CD8-positive, alpha-beta memory T cell (primary cell): ENCODE data around the gene HGFAC. TPM values are rescaled to one million over a fixed set of nuclear protein-coding genes. Genes with fewer than 3 reads are reported as not detected.

ENCODE experiments used
- CTCF ChIA-PET: fragments of 350-600 bp; sonication (Branson Sonifier 250); formaldehyde crosslinking; loops from one replicate; lab custom pipeline; 2021; ENCODE audit warnings: antibody characterized with exemption; lab: Charles Lee
- POLR2A ChIA-PET: fragments of 350-600 bp; sonication (Branson Sonifier 250); formaldehyde crosslinking; loops from one replicate; lab custom pipeline; 2021; ENCODE audit warnings: antibody characterized with exemption; lab: Charles Lee
- DNase-seq, 5 donors: peaks; one replicate each; pipeline versions ENCODE4 v3.0.0 to v3.0.0-alpha.2; 2020 to 2022; ENCODE audit warnings: mixed read lengths in 1 of 5
- H3K27ac ChIP-seq: one replicate; pipeline ENCODE4 v1.7.0; 2013; ENCODE audit warnings: low read depth, mild to moderate bottlenecking, low read length, moderate library complexity
- H3K27me3 ChIP-seq: 2 replicates; pipeline ENCODE4 v1.7.0; 2013; ENCODE audit warnings: low read length, mild to moderate bottlenecking; ENCODE audit not compliant: insufficient read depth, poor library complexity, severe bottlenecking
- H3K36me3 ChIP-seq: 2 replicates; pipeline ENCODE4 v1.7.0; 2013; ENCODE audit warnings: mild to moderate bottlenecking, low read length, moderate library complexity; ENCODE audit not compliant: insufficient read depth
- H3K4me1 ChIP-seq: 2 replicates; pipeline ENCODE4 v1.7.0; 2013; ENCODE audit warnings: mild to moderate bottlenecking, low read length, moderate library complexity; ENCODE audit not compliant: insufficient read depth
- H3K4me3 ChIP-seq: 2 replicates; pipeline ENCODE4 v1.7.0; 2013; ENCODE audit warnings: mild to moderate bottlenecking, low read length
- H3K9me3 ChIP-seq: 2 replicates; pipeline ENCODE4 v1.7.0; 2013; ENCODE audit warnings: mild to moderate bottlenecking, low read length
- H3K27ac Mint-ChIP-seq, 8 donors: one replicate each; pipeline ENCODE4 v1.8.0; 2020 to 2021; ENCODE audit warnings: mixed read lengths in 8 of 8, mild to moderate bottlenecking in 6 of 8, inconsistent platforms in 3 of 8, moderate library complexity in 3 of 8
- H3K27me3 Mint-ChIP-seq, 2 donors: one replicate each; pipeline ENCODE4 v1.8.0; 2020 to 2021; ENCODE audit warnings: mixed read lengths in 2 of 2, mild to moderate bottlenecking in 1 of 2, moderate library complexity in 1 of 2
- H3K36me3 Mint-ChIP-seq, 3 donors: one replicate each; pipeline ENCODE4 v1.8.0; 2020 to 2021; ENCODE audit warnings: mixed read lengths in 3 of 3, inconsistent platforms in 1 of 3, mild to moderate bottlenecking in 1 of 3
- H3K4me1 Mint-ChIP-seq, 3 donors: one replicate each; pipeline ENCODE4 v1.8.0; 2020 to 2021; ENCODE audit warnings: mixed read lengths in 3 of 3, inconsistent platforms in 1 of 3, mild to moderate bottlenecking in 1 of 3
- H3K4me3 Mint-ChIP-seq, 7 donors: one replicate each; pipeline ENCODE4 v1.8.0; 2020 to 2021; ENCODE audit warnings: mixed read lengths in 7 of 7, mild to moderate bottlenecking in 6 of 7, moderate library complexity in 4 of 7, inconsistent platforms in 2 of 7
- H3K9me3 Mint-ChIP-seq, 5 donors: one replicate each; pipeline ENCODE4 v1.8.0; 2020 to 2022; ENCODE audit warnings: mixed read lengths in 5 of 5, mild to moderate bottlenecking in 3 of 5, moderate library complexity in 2 of 5, inconsistent platforms in 1 of 5
- polyA plus RNA-seq: library from polyadenylated mRNA; unstranded; fragments of 300-500 nt; fragmentation: Illumina TruSeq; gene quantifications from one replicate; pipeline ENCODE4 v1.2.3, GENCODE V29; 2021
- total RNA-seq, 2 experiments: library from RNA; stranded (reverse); gene quantifications; one replicate each; pipeline ENCODE4 v1.2.3, GENCODE V29; 2021

Gene HGFAC
- total and polyA plus RNA-seq, 3 experiments from 2014 or later, result not detected

- Histone ChIP-seq H3K27ac (no peak overlapping the region), H3K36me3 (no peaks in the 10 kb centered on the region), H3K4me1 (no peaks in the 10 kb centered on the region), H3K4me3 (no peak overlapping the region), H3K27me3 (peaks cover 13% of the 10 kb centered on the region), H3K9me3 (no peaks in the 10 kb centered on the region)
- Mint-ChIP-seq H3K4me1 (no peaks in the 10 kb centered on the region), H3K27ac (no peak overlapping the region), H3K27me3 (peaks cover 27 to 32% of the 10 kb centered on the region in 2 donors), H3K36me3 (no peaks in the 10 kb centered on the region), H3K4me3 (no peak overlapping the region), H3K9me3 (no peaks in the 10 kb centered on the region)
- ChIA-PET POLR2A (no interaction called here), CTCF (no interaction called here)
- no peak for DNase-seq
Measured at GRCh38 chr4:3461515-3462291, 19.9 kb downstream of the HGFAC start.

- H3K36me3 Mint-ChIP-seq, result no peaks in the 10 kb centered on the region
- Histone ChIP-seq H3K27ac (no peak overlapping the region), H3K27me3 (peaks cover 13% of the 10 kb centered on the region), H3K36me3 (no peaks in the 10 kb centered on the region), H3K9me3 (no peaks in the 10 kb centered on the region), H3K4me3 (no peak overlapping the region), H3K4me1 (no peaks in the 10 kb centered on the region)
- H3K27me3 Mint-ChIP-seq, result peaks cover 27 to 32% of the 10 kb centered on the region in 2 donors
- no peaks in the 10 kb centered on the region for H3K9me3 Mint-ChIP-seq
- no peak for DNase-seq
- peak overlapping the region in 2 of 7 donors; percentile 20 to 59 for H3K4me3 Mint-ChIP-seq
- no peaks in the 10 kb centered on the region for H3K4me1 Mint-ChIP-seq
- H3K27ac Mint-ChIP-seq, result no peak overlapping the region
- ChIA-PET POLR2A (no interaction called here), CTCF (no interaction called here)
Measured at GRCh38 chr4:3462321-3462789, 20.6 kb downstream of the HGFAC start.

- DNase-seq, result no peak
- no peaks in the 10 kb centered on the region for H3K36me3 ChIP-seq
- H3K27ac Mint-ChIP-seq, result no peak within 1 kb of the TSS
- no peaks in the 10 kb centered on the region for H3K4me1 ChIP-seq
- H3K27me3 ChIP-seq, result peaks cover 13% of the 10 kb centered on the region
- ChIA-PET CTCF (no interaction called here), POLR2A (no interaction called here)
- H3K27me3 Mint-ChIP-seq, result peaks cover 26 to 32% of the 10 kb centered on the region in 2 donors
- H3K4me3 ChIP-seq, result no peak within 1 kb of the TSS
- H3K9me3 Mint-ChIP-seq, result no peaks in the 10 kb centered on the region
- peak within 1 kb of the TSS in 2 of 7 donors; percentile 20 to 59 for H3K4me3 Mint-ChIP-seq
- H3K27ac ChIP-seq, result no peak within 1 kb of the TSS
- no peaks in the 10 kb centered on the region for H3K9me3 ChIP-seq
- H3K4me1 Mint-ChIP-seq, result no peaks in the 10 kb centered on the region
- no peaks in the 10 kb centered on the region for H3K36me3 Mint-ChIP-seq
Measured at GRCh38 chr4:3462790-3463415, 21.1 kb downstream of the HGFAC start, which contains the start of gene DOK7. DOK7 (plus strand) TSS chr4:3463306; CDS start chr4:3463376, 70 bp downstream.

- H3K4me1 ChIP-seq, result no peaks in the 10 kb centered on the region
- POLR2A ChIA-PET, result no interaction called here
- Mint-ChIP-seq H3K36me3 (no peaks in the 10 kb centered on the region), H3K27ac (no peak overlapping the region), H3K9me3 (no peaks in the 10 kb centered on the region), H3K4me3 (peak overlapping the region in 1 of 7 donors; percentile 19), H3K4me1 (no peaks in the 10 kb centered on the region), H3K27me3 (peaks cover 19 to 29% of the 10 kb centered on the region in 2 donors)
- CTCF ChIA-PET, result no interaction called here
- no peaks in the 10 kb centered on the region for H3K36me3 ChIP-seq
- H3K27ac ChIP-seq, result no peak overlapping the region
- no peak overlapping the region for H3K4me3 ChIP-seq
- H3K27me3 ChIP-seq, result peaks cover 13% of the 10 kb centered on the region
- H3K9me3 ChIP-seq, result no peaks in the 10 kb centered on the region
- DNase-seq, result no peak
Measured at GRCh38 chr4:3463556-3464348, 22.0 kb downstream of the HGFAC start.

- Histone ChIP-seq H3K27ac (no peak overlapping the region), H3K4me1 (no peaks in the 10 kb centered on the region), H3K27me3 (peaks cover 13% of the 10 kb centered on the region), H3K9me3 (no peaks in the 10 kb centered on the region), H3K36me3 (no peaks in the 10 kb centered on the region), H3K4me3 (no peak overlapping the region)
- Mint-ChIP-seq H3K9me3 (no peaks in the 10 kb centered on the region), H3K36me3 (no peaks in the 10 kb centered on the region), H3K27me3 (peaks cover 18 to 27% of the 10 kb centered on the region in 2 donors), H3K27ac (no peak overlapping the region), H3K4me1 (no peaks in the 10 kb centered on the region), H3K4me3 (peak overlapping the region in 2 of 7 donors; percentile 6 to 19)
- POLR2A ChIA-PET, result no interaction called here
- no peak for DNase-seq
- CTCF ChIA-PET, result no interaction called here
Measured at GRCh38 chr4:3464349-3464905, 22.7 kb downstream of the HGFAC start.

- Histone ChIP-seq H3K4me1 (no peaks in the 10 kb centered on the region), H3K27me3 (peaks cover 13% of the 10 kb centered on the region), H3K36me3 (no peaks in the 10 kb centered on the region), H3K9me3 (no peaks in the 10 kb centered on the region), H3K27ac (no peak overlapping the region), H3K4me3 (no peak overlapping the region)
- ChIA-PET CTCF (no interaction called here), POLR2A (no interaction called here)
- DNase-seq, result no peak
- no peak overlapping the region for H3K27ac Mint-ChIP-seq
- H3K9me3 Mint-ChIP-seq, result no peaks in the 10 kb centered on the region
- peaks cover 13 to 22% of the 10 kb centered on the region in 2 donors for H3K27me3 Mint-ChIP-seq
- no peak overlapping the region for H3K4me3 Mint-ChIP-seq
- no peaks in the 10 kb centered on the region for H3K4me1 Mint-ChIP-seq
- H3K36me3 Mint-ChIP-seq, result no peaks in the 10 kb centered on the region
Measured at GRCh38 chr4:3464911-3465697, 23.3 kb downstream of the HGFAC start.
